G401.6 (cell line): ENCODE measurements around the gene ZNRD2.
"Not testable (repeated sequence)": the region's sequence is repeated elsewhere in the genome, so short reads cannot be mapped to it uniquely, and the experiment has no call there.

ENCODE experiments used
- FAIRE-seq: peaks from 2 replicates; lab custom pipeline; 2012; peaks lifted over from hg19 to GRCh38; lab: Jason Lieb, UNC

ZNRD2 gene

GRCh38 chr11:65569973-65570918 lies at the start of gene ZNRD2:
Gene ZNRD2 (plus strand): TSS chr11:65570477. CDS start chr11:65570492, 15 bp downstream.
- peak; percentile 96 for FAIRE-seq

GRCh38 chr11:65521777-65522521 lies 48.3 kb upstream of the ZNRD2 start:
- FAIRE-seq, result not testable (repeated sequence)

GRCh38 chr11:65522718-65523630 lies 47.3 kb upstream of the ZNRD2 start:
- not testable (repeated sequence) for FAIRE-seq

- FAIRE-seq, result not testable (repeated sequence)
Observed at GRCh38 chr11:65523631-65523968, 46.7 kb upstream of the ZNRD2 start.

- no peak for FAIRE-seq
Observed at GRCh38 chr11:65524014-65524740, 46.1 kb upstream of the ZNRD2 start.

GRCh38 chr11:65524741-65525545 lies 45.3 kb upstream of the ZNRD2 start, which contains the start of gene SCYL1:
Gene SCYL1 (plus strand): TSS chr11:65525083. CDS start chr11:65525154, 71 bp downstream.
- no peak for FAIRE-seq

- FAIRE-seq, result no peak
Observed at GRCh38 chr11:65525546-65526480, 44.5 kb upstream of the ZNRD2 start.

GRCh38 chr11:65526744-65527143 lies 43.5 kb upstream of the ZNRD2 start:
- FAIRE-seq, result no peak

- FAIRE-seq, result no peak
Observed at GRCh38 chr11:65528819-65529350, 41.4 kb upstream of the ZNRD2 start.

GRCh38 chr11:65529475-65530156 lies 40.7 kb upstream of the ZNRD2 start:
- no peak for FAIRE-seq

- FAIRE-seq, result no peak
Observed at GRCh38 chr11:65530157-65530496, 40.1 kb upstream of the ZNRD2 start.

- FAIRE-seq, result no peak
Observed at GRCh38 chr11:65532388-65533064, 37.8 kb upstream of the ZNRD2 start.

- no peak for FAIRE-seq
Observed at GRCh38 chr11:65535102-65535501, 35.2 kb upstream of the ZNRD2 start.

- no peak for FAIRE-seq
Observed at GRCh38 chr11:65536412-65537295, 33.6 kb upstream of the ZNRD2 start.

- no peak for FAIRE-seq
Observed at GRCh38 chr11:65537296-65537597, 33.0 kb upstream of the ZNRD2 start.

- FAIRE-seq, result no peak
Observed at GRCh38 chr11:65537620-65538231, 32.6 kb upstream of the ZNRD2 start.
